GM21526 (cell line): Measurements from ENCODE around the gene GLG1.
"Not testable (repeated sequence)": the region's sequence is repeated elsewhere in the genome, so short reads cannot be mapped to it uniquely, and the experiment has no call there.

Experiments used
- ATAC-seq: cut with Tn5 transposase; IDR thresholded peaks from one replicate; pipeline ENCODE4 v1.9.1; 2021; ENCODE audit warnings: moderate library complexity; ENCODE audit not compliant: unreplicated experiment, low FRiP score

The GLG1 gene

GRCh38 chr16:74451951-74452758 lies 154.8 kb downstream of the GLG1 start:
- peak; percentile 78 for ATAC-seq

DNA sequence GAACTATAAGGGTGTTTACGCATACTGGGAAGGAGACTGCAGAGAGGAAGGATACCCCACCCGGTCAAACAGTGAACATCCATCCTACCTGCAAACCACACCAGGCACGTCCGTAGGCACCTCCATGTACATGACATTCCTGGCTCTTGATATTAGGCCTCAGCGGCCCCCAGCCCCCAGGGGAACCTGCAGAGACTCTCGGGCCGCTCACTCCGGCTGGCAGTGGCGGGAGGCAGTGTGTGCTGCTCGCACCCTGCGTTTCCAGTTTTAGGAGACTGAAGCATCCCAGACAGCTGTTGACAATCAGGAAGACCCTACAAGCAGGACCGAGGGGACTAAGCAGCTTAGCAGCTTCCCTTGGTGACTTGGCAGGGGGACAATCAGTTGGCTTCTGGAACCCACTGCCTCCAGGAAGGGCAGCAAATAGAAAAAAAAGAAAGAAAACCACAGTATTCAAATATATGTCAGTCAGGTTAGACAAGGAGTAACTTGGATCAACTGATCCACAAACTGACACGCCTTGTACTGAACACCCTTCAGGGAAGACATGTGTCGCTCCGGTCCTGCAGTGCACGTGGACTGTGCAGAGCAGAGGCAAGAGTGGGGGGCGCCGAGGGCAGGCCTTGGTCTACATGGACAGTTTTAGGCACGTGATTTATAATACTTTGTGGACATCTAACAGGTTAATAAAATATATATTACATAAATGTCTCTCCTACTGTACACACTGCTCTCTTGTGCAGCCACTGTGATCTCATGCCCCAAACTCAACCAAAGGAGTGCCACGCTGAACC lies 155.8 kb downstream of the GLG1 start:
- no peak for ATAC-seq

GRCh38 chr16:74450236-74450635 lies 156.7 kb downstream of the GLG1 start:
- no peak for ATAC-seq

- no peak for ATAC-seq
These were observed 157.4 kb downstream of the GLG1 start for GRCh38 chr16:74449470-74449869.

GRCh38 chr16:74448990-74449389 lies 157.9 kb downstream of the GLG1 start:
- no peak for ATAC-seq

DNA sequence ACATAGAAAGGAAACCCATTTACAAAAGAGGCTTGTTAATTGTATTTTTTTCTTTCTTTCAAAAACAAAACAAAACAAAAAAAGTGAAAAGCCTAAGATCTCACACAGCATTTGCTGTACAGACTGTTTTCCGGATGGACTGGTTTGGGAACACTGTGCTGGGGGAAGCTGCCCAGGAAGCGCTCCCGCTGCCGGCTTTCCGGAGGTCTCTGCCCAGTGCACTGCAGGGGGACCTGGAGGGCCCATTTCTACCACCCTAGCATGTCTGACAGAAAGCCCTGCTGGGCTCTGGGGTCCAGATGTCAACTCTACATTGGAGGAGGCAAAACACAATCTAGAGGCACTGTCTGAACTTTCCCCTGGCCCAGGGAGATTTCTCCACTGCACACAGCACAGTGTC lies 159.3 kb downstream of the GLG1 start:
- no peak for ATAC-seq

DNA sequence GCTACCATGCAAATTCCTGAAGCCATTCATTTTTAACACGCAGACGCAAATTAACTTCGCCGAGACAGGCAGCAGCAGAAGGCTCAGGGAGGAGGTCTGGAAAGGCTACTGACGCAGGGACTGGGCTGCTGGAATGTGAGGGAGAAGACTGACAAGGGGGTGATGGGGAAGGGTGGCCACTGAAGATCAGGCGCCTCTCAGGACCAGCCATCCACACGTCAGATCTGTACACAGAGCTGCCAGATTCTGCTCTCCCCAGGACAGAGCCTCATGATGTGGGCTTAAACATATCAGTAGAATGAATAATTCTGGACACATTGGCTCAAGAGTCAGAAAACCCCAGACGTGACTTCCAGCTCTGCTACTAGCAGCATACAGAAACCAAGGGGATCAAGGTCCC lies 160.0 kb downstream of the GLG1 start:
- no peak for ATAC-seq

GRCh38 chr16:74443624-74444346 lies 163.1 kb downstream of the GLG1 start:
- not testable (repeated sequence) for ATAC-seq

DNA sequence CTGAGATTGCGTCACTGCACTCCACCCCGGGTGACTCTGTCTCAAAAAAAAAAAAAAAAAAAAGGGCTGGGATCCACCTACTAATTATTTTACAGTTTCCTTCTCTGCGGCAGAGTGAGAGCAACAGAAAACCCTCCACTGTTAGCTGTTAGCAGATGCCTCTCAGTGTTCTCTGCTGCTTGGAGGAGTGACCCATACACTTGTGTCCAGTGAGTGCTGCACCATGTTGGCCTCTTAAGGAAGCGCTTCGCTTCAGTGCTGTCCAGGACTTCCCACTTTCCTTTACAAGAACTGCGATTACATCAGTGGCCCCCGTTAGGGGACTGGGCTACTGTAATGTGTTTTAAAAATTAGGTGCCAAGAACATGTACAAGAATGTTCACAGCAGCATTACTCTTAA lies 167.2 kb downstream of the GLG1 start:
- no peak for ATAC-seq

- no peak for ATAC-seq
These were observed 168.4 kb downstream of the GLG1 start for GRCh38 chr16:74438492-74438979.

DNA sequence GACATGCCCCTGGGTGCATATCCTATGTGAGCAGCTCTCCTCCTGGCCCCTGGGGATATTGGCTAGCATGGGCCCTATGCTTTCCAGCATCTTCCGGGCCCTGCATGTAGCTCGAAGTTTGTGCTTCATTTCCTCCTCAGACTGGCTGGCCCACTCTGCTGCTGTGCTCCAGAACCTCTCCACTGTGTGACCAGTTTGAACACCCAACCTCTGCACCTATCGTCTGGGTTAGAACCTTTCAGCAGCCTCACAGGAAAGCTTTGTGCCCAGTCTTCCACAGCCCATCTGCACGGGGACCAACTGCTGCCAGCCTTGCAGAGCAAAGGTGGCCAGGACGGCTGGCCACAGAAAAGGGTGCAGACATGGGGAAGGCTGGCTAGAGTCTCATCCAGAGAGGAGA lies 175.4 kb downstream of the GLG1 start:
- no peak for ATAC-seq

- ATAC-seq, result not testable (repeated sequence)
These were observed 176.7 kb downstream of the GLG1 start for GRCh38 chr16:74430036-74430712.

DNA sequence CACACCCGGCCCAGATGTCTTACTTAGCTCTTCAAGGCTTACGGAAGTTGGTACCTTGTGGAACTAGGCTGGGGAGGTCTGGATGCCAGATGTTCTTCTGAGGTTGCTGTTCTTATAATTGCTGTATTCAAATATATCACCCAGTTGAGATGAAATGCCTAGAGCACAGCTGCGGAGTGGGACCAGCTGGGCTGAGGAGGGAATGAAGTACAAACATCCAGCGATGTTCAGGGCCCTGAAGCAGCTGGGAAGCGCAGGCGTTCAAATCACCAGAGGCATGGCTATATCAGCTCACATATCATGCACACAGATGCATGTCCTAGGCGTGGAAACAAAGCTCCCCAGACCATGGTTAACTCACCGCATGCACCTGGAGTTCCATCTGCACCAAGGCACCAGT lies 178.4 kb downstream of the GLG1 start:
- ATAC-seq, result not testable (repeated sequence)

DNA sequence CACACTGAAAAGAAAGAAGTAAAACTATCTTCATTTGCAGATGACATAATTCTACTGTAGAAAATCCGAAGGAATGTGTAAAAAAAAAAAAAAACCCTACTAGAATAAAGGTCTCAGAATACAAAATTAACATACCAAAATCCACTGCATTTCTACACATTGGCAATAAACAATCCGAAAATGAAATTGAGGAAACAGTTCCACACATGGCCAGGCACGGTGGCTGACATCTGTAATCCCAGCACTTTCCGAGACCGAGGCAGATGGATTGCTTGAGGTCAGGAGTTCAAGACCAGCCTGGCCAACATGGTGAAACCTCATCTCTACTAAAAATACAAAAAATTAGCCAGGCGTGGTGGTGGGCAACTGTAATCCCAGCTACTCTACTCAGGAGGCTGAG lies 181.2 kb downstream of the GLG1 start:
- not testable (repeated sequence) for ATAC-seq

DNA sequence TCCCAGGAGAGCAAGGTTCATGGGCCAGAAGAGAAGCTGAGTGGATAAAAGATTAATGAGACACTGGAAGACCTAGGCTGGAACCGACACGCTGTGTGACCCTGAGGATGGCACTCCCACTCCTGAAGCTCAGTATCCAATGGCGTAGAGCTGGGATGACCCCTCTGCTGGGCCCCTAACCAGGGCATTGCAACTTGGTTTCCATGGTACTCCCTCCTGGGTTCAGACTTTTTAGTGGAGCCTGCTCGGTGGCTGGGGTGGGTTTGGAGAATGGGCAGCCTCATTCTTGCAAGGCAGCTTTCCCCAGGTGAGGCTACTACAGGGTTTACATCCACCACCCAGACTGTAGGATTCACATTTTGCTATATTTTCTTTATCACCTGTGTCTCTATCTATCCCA lies 183.2 kb downstream of the GLG1 start:
- ATAC-seq, result not testable (repeated sequence)

DNA sequence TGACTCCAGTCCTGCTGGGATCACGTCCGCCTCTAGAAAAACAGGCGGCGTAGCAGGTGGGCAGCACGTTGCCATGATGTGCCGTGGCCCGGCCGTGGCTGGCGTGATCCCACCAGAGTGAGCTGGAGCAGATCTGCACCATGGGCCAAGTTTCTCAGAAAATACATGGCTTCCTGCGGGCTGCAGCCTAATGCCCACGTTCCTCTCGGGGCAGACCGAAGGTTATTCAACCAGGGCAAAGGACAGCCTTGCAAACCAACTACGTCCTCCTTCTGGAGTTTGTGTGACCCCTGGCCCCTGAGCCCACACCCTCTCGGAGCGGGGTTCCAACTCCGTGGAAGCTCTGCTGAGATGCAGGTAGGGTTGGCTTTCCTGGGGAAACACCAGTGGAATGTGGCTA lies 184.8 kb downstream of the GLG1 start:
- not testable (repeated sequence) for ATAC-seq

GRCh38 chr16:74421482-74421785 lies 185.5 kb downstream of the GLG1 start:
- not testable (repeated sequence) for ATAC-seq

- ATAC-seq, result not testable (repeated sequence)
These were observed 186.1 kb downstream of the GLG1 start, which contains the start of gene CLEC18B for GRCh38 chr16:74420612-74421481. TSS of gene CLEC18B (minus strand) at chr16:74421478. CDS start at chr16:74421270, 208 bp downstream.

- ATAC-seq, result not testable (repeated sequence)
These were observed 187.1 kb downstream of the GLG1 start for GRCh38 chr16:74419811-74420210.
